Activated naive CD8-positive, alpha-beta T cell treated with anti-CD3 and anti-CD28 coated beads, Interleukin-2, amount 50 U/mL, for 16 hours (primary cell): ENCODE results near the gene RASAL3.
"Not testable (repeated sequence)": the region's sequence is repeated elsewhere in the genome, so short reads cannot be mapped to it uniquely, and the experiment has no call there.

ENCODE experiments used
- DNase-seq: peaks from one replicate; pipeline ENCODE4 v3.0.0-alpha.2; 2020; ENCODE audit warnings: low read depth, low spot score

The RASAL3 gene

GRCh38 chr19:15473821-15474220, 9.5 kb upstream of the RASAL3 start:
- not testable (repeated sequence) for DNase-seq

- DNase-seq: no peak
Measured at GRCh38 chr19:15471639-15472101, 7.3 kb upstream of the RASAL3 start.

GRCh38 chr19:15469513-15470297, 5.4 kb upstream of the RASAL3 start:
- DNase-seq: no peak

GRCh38 chr19:15468675-15469512, 4.5 kb upstream of the RASAL3 start:
- DNase-seq: no peak

GRCh38 chr19:15467734-15468214, 3.4 kb upstream of the RASAL3 start:
- no peak for DNase-seq

GRCh38 chr19:15466851-15467733, 2.7 kb upstream of the RASAL3 start:
- no peak for DNase-seq

- DNase-seq: peak; percentile 51
Measured at GRCh38 chr19:15463861-15464371, 428 bp downstream of the RASAL3 start.

GRCh38 chr19:15461694-15462093, 2.6 kb downstream of the RASAL3 start:
- DNase-seq: no peak

- DNase-seq: no peak
Measured at GRCh38 chr19:15457701-15458484, 6.5 kb downstream of the RASAL3 start.

- DNase-seq: no peak
Measured at GRCh38 chr19:15456871-15457700, 7.3 kb downstream of the RASAL3 start.

- DNase-seq: no peak
Measured at GRCh38 chr19:15456441-15456840, 7.9 kb downstream of the RASAL3 start.

- DNase-seq: no peak
Measured at GRCh38 chr19:15455996-15456395, 8.3 kb downstream of the RASAL3 start.

GRCh38 chr19:15453906-15454860, 10.2 kb downstream of the RASAL3 start:
- DNase-seq: no peak

GRCh38 chr19:15453091-15453578, 11.2 kb downstream of the RASAL3 start:
- no peak for DNase-seq

GRCh38 chr19:15452111-15453047, 12.0 kb downstream of the RASAL3 start:
- no peak for DNase-seq

- no peak for DNase-seq
Measured at GRCh38 chr19:15450528-15450890, 13.8 kb downstream of the RASAL3 start.
